ENCODE data around the gene HOXB3.

GRCh38 chr17:48500435-48501426, 89.3 kb downstream of the HOXB3 start:
- peak in 2 of 4 experiments; percentile 12 to 44 for TF ChIP-seq CTCF (IDR thresholded peaks at IDR 0.05)
- no peak for TF ChIP-seq POLR2A (IDR thresholded peaks at IDR 0.05)
